Suppressor macrophage (primary cell): ENCODE measurements around the gene HAND1.
"Not testable (repeated sequence)": the region's sequence is repeated elsewhere in the genome, so short reads cannot be mapped to it uniquely, and the experiment has no call there.

ENCODE experiments used
- DNase-seq, 4 experiments: peaks; one replicate each; pipeline ENCODE4 v3.0.0-alpha.2; 2020 to 2022
- total RNA-seq, 17 experiments: gene quantifications; one replicate each; lab custom pipeline; 2026; ENCODE audit warnings: mixed read lengths in 6 of 17, inconsistent platforms in 3 of 17; lab: John Stamatoyannopoulos, UW

The HAND1 gene
- 0 to 0.33 (median 0) reads per million in 17 experiments for total RNA-seq

DNA sequence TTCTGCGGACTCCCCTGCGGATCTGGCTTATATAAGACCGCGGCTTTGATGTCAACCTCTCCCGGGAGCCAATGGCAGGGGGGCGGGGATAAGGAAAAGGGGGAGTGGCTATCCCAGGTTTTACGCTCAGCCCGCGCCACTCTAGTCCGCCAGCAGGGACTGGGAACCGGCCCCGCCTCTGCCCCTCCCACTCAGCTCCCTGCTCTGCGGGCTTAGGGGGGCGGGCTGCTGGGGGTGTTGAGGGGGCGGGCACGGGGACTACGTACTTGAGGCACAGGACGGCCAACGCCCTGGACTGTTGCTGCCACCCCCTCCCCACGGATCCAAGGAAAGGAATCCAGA is at the start of gene HAND1:
HAND1 (minus strand) TSS at position 4 of the 342 bp plus-strand sequence. CDS start 219 bp downstream, outside the sequence.
- no peak for DNase-seq

DNA sequence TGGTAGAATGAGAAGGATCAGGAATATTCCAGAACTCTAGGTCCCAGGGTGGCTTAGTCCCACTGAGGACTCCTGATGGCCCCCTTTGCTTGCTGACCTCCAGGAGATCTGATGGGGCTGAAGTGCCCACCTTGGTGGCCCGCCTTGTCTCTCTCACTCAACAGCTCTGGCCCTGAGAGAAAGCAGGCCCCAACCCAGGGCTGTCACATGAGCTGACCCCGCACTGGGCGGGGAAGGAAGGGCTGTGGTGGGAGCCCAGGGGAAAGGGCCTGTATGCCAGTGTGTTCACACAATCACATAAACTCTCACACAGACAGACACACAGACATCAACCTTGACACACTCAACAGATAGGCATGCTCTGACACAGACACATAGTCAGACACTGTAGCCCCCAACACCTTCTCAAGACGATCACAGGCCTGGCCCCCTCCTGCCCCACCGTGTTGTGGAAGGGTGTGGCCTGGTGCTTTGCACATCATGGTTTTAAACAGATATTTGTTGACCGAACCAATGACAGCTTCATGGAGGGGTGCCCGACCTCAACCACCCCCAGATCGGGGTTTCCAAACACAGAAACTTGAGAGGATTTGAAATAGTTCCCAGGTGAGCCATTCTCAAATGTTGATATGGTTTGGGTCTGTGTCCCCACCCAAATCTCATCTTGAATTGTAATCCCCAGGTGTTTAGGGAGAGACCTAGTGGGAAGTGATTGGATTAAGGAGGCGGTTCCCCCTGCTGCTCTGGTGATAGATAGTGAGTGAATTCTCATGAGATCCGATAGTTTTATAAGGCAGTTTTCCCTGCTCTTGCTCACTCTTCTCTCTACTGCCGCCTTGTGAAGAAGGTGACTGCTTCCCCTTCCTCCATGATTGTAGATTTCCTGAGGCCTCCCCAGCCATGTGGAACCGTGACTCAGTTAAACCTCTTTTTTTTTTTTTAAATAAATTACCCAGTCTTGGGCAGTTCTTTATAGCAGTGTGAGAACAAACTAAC is 48.5 kb upstream of the HAND1 start:
- no peak for DNase-seq

DNA sequence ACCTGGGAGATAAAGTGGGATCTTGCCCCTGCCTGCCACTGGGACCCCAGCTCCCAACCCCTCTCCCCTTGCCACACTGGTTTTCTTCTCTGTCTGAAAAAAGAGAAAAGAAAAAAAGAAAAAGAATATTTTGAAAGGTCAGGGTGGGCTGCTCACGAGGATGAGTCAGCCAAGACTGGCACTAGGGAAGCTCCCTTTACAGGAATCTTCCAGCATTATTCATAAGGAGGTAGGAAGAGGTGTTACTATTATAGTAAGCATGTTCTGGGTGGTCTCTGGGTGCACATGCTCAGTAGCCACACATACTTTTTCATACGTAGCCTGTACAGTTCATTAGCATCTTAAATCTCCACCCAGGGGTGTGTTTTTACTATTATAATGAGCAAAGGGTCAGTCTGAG is 46.8 kb upstream of the HAND1 start:
- no peak for DNase-seq

DNA sequence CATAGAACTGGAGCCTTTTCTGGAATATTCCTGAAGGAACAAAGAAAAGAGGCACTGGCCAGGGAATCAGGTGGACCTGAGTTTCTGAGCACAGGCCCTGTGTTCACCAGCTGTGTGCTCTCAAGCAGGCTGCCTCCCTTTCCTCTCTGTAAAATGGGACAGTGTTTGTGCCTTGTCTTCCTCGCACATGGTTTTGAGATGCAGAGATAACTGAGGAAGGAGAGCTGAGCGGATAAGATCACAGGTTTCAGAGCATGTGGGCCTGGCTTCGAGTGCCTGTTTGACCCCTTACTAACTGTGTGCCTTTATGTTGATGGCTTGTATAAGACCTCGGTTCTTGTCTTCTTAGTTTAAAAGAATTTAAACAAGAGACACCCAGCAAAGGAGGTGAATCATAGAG is 46.2 kb upstream of the HAND1 start:
- DNase-seq, result no peak

DNA sequence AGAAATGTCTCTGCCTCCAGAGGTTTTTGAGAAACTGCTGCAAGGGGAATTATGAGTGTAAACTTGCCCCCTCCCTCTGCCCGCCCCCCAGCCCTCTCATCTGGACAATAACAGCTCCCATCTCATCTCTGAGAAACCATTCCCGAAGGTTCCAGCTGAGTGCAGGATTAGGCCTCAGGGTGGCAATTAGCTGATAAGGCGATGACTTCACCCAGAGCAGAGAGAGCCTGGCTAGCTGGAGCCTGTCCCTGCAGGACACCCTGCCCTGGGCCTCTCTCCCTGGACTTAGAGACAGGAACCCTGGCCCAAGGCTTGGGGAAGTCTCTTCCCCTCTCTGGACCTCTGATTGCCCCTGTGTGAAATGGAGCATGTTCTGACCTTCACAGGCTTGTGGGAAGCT is 45.7 kb upstream of the HAND1 start:
- no peak for DNase-seq

DNA sequence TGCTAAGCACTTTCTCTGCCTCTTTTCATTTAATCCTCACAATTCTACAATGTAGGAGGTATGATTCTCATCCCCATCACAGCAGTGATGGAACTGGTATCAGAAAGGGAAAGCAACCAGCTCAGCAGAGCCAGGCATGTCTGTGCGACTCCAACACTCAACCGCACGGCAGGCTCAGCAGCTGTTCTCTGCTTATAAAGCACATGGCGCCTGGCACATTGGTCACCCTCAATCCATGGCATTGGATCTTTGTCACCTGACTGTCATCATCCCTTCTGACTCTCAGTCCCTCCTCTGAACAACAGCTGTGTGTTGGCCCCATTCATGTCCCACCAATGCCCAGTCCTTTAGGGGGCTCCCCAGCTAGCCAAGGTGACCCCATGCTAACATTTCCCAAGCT is 45.1 kb upstream of the HAND1 start:
- DNase-seq, result no peak

DNA sequence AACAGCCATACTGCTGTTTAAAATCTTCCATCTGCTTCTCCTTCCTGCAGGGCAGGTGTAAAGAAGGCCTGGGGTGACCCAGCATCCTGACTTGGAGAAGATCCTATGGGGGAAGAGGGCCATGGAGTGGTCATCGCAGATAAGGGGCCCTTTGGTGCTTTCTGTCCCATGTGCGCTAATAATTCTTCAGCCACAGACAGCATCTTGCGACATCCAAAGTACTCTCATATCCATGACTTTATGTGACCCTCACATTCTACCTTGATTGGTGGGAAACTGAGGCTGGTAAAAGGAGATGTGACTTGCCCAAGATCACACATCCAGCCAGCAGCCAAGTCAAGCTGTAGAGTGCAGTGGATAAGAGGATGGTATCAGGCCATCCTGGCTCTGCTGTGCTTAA is 44.3 kb upstream of the HAND1 start:
- DNase-seq, result no peak

DNA sequence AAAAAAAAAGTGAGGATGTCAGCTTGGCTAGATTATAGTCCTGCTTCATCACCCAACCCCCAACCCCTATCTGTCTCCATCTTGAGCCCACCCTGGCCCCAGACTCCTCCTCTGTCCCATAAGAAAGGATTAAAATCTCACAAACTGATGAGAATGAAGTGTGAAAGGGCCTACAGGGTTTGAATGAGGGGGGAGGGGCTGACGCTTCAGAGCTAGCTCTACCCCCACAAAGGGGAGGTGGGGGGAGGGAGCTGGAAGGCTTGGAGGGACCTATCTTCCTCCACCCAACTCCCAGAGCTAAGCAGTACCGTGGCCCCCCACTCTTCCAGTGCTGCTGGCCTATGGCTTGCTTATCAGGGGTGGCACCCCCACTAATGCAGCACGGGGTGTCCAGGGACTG is 43.7 kb upstream of the HAND1 start:
- DNase-seq, result no peak

DNA sequence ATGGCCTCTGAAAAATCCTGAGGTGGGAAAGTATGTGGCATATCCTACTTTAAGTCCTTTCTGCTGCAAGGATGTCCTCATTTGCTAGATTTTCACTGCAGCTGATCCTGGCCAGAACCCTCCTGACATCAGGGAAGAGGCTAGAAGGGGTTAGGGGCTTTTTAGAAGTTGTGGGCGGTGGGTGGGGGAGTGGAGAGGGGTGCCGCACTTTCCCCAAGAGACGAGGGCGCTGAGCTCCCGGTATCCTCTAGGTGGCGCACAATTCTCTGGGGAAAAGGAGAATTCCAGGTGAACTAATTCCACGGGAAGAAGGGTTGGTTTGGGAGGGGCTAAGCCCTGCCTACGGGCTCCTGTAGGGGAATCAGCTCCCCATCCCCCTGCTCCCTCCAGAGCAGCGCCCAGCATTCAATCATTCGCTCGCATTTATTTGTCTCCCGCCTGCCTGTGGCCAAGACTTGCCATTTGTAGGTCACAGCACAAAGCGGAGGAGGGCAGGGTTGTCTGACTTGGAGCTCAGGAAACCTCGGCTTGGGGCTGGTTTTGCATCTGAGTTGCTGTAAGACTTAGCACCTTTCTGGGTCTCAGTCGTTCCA is 42.9 kb upstream of the HAND1 start:
- DNase-seq, result peak; percentile 13 to 47 (median 26)

DNA sequence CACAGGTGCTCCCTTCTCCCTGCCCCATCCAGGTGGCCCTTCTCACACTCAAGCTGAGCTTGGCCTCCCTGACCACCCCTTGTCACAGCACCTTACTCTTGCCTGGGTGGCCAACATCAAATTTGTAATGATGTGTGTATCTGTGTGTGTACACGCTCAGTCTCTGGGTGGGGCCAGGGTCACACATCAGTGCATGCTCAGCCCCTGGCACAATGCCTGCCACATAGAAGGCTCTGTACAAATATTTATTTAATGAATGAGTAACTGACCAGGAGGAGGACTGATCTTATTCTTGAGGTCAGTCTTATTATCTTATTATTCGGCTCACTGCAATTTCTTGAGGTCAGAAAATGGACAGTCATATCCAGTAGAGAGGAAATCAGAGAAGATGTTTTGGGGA is 41.3 kb upstream of the HAND1 start:
- no peak for DNase-seq

DNA sequence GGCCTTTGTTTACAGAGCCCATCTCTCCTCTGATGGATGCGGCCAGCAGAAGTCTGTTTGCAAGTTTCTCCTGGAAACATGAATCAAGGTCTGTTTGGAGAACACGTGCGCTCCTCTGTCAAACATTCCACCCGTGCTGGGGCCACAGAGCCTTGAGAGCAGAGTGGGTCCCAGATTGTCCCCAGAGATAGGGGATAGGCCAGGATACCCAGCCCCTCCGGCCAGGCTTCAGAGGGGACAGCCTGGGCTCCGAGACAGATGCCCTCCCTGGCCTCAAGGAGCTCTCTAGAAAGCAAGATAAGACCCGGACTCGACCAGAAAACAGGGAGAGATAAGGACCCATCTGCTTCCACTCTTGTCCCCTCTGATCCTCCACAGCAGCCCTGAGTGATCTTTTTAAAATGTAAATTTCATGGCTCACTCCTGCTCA is 40.4 kb upstream of the HAND1 start:
- DNase-seq, result no peak

DNA sequence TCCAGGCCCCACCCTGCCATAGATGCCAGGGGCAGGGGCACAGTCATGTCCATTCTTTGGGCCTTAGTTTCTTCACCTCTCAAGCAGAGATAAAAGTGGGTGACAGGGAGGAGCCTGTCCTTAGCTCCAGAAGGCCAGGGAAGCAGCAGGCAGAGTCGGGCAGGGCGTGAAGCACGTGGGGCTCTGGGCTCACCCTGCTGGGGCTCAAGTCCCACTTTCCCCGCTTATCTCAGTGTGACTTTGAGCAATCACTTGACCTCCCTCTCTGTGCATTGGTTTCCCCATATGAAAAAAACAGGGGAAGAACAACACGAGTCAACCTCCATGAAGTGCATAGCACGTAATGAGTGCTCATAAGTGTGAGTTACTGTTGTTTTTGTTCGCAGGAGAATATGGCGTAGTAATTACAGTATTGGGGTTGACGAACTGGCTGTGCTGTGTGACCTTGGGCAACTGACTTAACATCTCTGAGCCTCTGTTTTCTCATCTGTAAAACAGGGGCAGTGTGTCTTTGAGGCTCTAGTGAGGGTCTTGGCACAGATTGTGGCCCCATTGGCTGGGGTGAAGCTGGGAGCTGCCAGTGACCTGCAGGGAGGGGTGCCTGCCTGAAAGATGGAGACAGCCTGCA is 39.9 kb upstream of the HAND1 start:
- no peak for DNase-seq

DNA sequence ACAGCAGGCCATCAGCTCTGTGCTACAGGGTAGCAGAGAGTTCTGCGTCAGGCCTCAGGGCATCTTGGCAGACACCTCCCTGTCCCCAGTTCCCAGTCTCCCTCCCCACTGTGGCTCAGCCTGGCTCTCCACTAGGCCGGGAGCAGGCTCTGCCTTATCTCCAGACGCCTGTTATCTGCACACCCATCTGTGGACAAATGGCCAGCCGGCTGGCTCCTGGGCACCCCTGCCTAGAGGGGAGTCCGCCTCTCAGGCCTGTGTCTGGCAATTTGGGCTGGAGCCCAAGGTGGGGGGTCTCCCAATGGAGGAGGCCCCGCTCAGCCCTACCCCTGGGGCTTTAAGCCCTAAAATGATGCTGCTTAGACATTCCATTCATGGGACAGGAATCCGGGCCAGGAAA is 39.2 kb upstream of the HAND1 start:
- no peak for DNase-seq

DNA sequence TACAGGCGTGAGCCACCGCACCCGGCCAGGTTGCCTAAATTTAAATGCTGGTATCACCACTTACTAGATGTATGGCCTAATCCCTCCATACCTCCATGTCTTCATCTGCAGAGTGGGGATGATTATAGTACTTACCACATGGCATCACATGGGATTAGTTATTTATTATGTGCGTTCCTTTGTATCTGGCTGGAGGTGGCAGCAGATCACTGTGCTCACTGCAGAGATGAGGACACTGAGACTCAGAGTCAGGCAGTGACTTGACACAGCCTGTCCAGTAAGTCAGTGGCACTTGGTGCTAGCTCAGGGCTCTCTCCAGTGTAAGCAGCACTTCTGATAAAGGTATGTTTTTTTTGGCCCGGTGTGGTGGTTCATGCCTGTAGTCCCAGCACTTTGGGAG is 38.4 kb upstream of the HAND1 start:
- no peak for DNase-seq

DNA sequence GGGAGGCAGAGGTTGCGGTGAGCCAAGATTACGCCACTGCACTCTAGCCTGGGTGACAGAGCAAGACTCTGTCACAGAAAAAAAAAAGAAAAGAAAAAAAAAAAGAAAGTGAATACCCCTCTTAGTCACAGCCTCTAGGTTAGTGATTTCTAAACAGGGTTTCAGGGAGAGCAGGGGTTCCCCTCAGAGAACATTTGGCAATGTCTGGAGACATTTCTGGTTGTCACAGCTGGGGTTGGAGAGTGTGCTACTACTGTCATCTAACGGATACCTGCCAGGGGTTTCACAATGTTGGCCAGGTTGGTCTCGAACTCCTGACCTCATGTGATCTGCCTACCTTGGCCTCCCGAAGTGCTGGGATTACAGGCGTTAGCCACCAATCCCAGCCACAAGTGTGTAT is 37.5 kb upstream of the HAND1 start:
- not testable (repeated sequence) for DNase-seq

DNA sequence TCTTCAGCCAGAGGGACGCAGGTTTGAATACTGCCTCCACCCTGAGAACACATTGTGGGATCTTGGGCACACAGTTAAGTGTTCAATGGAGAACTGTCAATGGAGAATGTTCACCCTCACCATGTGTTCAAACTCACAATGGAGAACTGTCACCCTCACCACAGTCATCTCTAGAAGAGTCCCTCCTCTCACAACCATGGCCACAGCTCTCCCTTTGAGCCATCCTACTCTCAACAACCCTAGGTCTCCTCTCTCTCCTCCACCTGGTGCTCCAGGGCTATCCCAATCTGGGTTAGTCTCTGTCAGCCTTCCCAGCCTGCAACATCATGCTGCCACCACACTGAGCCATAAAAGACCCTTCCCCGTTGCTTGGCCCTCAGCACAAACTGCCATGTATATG is 36.3 kb upstream of the HAND1 start:
- DNase-seq, result no peak

DNA sequence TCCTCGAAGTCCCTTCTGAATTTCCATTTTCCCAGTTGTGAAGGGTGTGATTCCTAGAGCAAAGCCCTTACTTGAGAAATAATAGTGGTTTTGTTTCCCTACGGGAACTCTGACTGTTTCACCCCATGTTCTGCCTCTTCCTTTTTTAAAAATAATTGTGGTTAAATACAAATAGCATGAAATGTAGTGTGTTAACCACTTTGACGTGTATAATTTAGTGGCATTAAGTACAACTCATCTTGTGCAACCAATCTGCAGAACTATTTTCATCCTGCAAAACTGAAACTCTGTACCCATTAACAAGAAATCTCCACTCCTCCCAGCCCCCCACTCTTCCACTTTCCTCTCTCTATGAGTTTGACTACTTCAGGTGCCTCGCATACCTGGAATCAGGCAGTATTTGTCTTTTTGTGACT is 35.6 kb upstream of the HAND1 start:
- no peak for DNase-seq

DNA sequence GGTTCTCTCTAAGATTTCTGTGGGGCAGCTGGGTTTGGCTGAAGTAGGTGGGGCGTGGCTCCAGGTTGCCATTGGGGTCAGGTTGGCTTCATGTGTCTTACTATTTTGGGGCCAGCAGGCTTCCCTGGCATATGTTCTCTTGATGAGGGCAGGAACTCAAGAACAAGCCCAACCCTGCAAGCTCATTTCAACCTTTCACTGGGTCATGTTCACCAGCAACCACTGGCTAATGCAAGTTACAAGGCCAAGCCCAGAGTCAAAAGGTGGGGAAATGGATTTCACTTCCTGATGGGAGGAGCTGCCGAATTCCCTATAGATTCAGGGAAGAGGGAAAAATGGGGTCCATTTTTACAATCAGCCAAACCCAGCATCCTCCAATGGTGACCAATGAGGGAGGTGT is 34.0 kb upstream of the HAND1 start:
- DNase-seq, result no peak

DNA sequence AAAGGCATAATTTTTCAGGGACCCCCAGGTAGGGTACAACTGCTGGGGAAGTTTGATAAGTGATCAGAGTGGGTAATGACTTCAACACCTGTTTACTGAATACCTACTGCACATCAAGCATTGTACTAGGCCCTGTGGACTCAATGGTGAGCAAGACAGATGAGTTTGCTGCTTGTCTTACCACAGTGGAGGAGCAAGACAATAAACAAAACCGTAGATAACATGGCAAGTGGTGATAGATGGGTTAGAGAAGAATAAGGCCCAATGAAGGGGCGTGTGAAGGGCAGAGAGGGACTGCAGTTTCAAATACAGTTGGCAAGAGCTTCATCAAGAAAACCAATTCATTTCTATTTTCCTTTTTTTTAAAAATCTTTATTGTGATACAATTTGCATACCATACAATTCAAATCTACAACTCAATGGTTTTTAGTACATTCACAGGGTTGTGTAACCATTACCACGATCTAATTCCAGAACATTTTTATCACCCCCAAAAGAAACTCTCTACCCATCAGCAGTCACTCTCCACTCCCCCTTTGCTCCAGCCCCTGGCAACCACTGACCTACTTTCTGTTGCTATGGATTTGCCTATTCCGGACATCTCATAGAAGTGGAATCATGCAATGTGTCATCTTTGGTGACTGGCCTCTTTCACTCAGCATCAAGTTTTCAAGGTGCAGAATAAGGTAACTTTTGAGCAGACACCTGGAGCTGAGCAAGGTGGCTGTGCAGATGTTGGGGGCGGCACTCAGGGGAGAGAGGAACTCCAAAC is 31.9 kb upstream of the HAND1 start:
- DNase-seq, result no peak

DNA sequence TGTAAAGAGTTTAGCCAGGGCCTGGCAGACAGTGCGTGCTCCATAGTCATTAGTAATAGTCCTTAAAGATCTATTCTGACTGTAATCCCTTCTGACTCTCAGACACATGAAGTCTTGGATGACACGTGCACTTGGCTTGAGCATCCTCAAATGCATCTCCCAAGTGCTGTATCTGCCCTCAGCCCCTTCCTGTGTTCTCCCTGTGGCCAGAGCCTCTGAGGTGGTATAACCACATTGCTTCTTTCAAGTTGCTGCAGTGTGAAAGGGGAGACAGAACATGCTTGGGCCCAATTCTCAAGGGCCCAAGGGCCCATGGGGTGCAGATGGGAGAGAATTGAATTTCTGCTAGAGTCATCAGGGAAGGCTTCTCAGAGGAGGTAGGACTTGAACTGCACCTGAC is 30.1 kb upstream of the HAND1 start:
- DNase-seq, result no peak

DNA sequence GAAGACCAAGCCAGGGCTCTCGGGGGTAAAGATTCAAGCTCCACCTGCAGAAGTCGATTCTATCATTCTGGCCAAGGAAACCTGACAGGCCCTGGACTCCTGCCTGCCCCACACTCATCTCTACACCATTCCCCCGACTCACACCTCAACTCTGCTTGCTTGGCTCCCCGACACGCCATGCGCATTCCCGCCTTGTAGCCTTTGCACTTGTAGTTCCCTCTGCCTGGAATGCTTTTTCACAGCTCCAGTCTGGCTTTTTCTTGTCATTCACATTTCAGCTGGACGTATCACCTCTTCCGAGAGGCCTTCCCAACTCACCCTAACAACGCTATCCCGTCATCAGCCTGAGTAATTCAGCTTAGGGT is 28.7 kb upstream of the HAND1 start:
- DNase-seq, result no peak

DNA sequence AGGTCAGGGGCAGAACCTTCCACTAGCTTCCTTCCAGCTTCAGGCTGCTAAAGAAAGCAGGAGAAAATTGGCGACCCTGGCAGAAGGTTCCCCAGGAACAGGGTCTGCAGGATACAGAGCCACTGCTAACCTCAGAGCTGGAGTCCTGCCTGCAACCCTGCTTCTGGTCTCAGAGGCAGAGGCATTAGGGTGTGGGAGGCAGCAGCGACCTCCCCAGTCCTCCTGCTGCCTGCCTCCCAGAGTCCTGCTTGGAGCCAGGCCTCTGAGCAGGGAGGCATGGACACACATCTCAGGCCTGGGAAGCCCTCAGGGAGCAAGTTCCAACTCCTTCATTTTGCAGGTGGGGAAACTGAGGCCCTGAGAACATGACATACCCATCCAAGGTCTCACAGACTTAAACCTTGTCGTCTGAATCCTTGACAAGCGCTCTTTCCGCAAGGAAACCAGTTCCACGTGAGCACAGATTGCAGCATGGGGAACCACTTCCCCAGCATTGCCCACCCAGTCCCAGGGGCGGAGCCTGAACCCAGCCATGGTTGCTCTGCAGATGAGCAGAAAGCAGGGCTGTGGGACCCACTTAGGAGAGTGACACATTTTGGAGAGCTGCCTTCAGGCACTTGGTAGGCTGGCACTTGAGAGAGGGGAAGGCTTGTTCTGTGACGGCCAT is 28.2 kb upstream of the HAND1 start:
- no peak for DNase-seq
